DMS114 treated with DMSO at 0.1 percent for 48 hours (cell line): ENCODE measurements around the gene RAB40C.

Experiments
- DNase-seq: peaks from one replicate; lab custom pipeline; 2025; ENCODE audit not compliant: unreplicated experiment; lab: John Stamatoyannopoulos, UW

The RAB40C gene

GRCh38 chr16:574021-574760, 15.7 kb upstream of the RAB40C start:
- no peak for DNase-seq

GRCh38 chr16:575354-576196, 14.3 kb upstream of the RAB40C start:
- DNase-seq = no peak

- no peak for DNase-seq
Measured at GRCh38 chr16:576197-576822, 13.6 kb upstream of the RAB40C start.

GRCh38 chr16:576823-577201, 13.1 kb upstream of the RAB40C start:
- DNase-seq = no peak

GRCh38 chr16:577796-578195, 12.1 kb upstream of the RAB40C start:
- no peak for DNase-seq

- DNase-seq = no peak
Measured at GRCh38 chr16:578232-578869, 11.5 kb upstream of the RAB40C start.

GRCh38 chr16:578870-579405, 10.9 kb upstream of the RAB40C start:
- DNase-seq = no peak

- no peak for DNase-seq
Measured at GRCh38 chr16:580141-580945, 9.5 kb upstream of the RAB40C start.

- no peak for DNase-seq
Measured at GRCh38 chr16:580946-581498, 8.8 kb upstream of the RAB40C start.

GRCh38 chr16:582218-582613, 7.7 kb upstream of the RAB40C start:
- no peak for DNase-seq

- no peak for DNase-seq
Measured at GRCh38 chr16:582614-583331, 7.1 kb upstream of the RAB40C start.

GRCh38 chr16:583470-583814, 6.4 kb upstream of the RAB40C start:
- no peak for DNase-seq

- no peak for DNase-seq
Measured at GRCh38 chr16:583815-584591, 5.9 kb upstream of the RAB40C start.

- DNase-seq = no peak
Measured at GRCh38 chr16:585351-585750, 4.5 kb upstream of the RAB40C start.

GRCh38 chr16:586047-586644, 3.7 kb upstream of the RAB40C start:
- no peak for DNase-seq

- no peak for DNase-seq
Measured at GRCh38 chr16:586645-587590, 2.9 kb upstream of the RAB40C start.

GRCh38 chr16:588639-588888, 1.3 kb upstream of the RAB40C start:
- no peak for DNase-seq
